Motor neuron (in vitro differentiated cells): ENCODE results near the gene MDGA2. TPM values are rescaled to one million over a fixed set of nuclear protein-coding genes. Genes with fewer than 3 reads are reported as not detected.

Source experiments
- ATAC-seq, 8 experiments: fragments of 200-7000 bp; cut with Tn5 transposase; replicated peaks in 6 of 8; 2 replicates each; pipeline ENCODE4 v1.8.0; 2021; ENCODE audit warnings: mild to moderate bottlenecking in 8 of 8, moderate library complexity in 8 of 8
- H3K27ac ChIP-seq, 2 donors: fragments of 250-450 bp; sonication (Bioruptor Pico); 2 replicates each; pipeline ENCODE4 v1.9.0; 2021; ENCODE audit warnings: antibody characterized with exemption in 2 of 2, mild to moderate bottlenecking in 2 of 2, moderate library complexity in 1 of 2
- H3K4me1 ChIP-seq, 2 donors: fragments of 250-450 bp; sonication (Bioruptor Pico); replicated peaks in 1 of 2; 2 replicates each; pipeline ENCODE4 v1.6.1; 2021; ENCODE audit warnings: antibody characterized with exemption in 2 of 2, mild to moderate bottlenecking in 2 of 2, moderate library complexity in 1 of 2
- H3K4me3 ChIP-seq, 5 donors: fragments of 250-450 bp; sonication (Bioruptor Pico); 2 replicates each; pipeline ENCODE4 v1.9.0; 2021; ENCODE audit warnings: antibody characterized with exemption in 5 of 5, mild to moderate bottlenecking in 5 of 5, moderate library complexity in 4 of 5
- WGBS, 10 experiments: fragments of 450-650 bp; shearing (Covaris generic); methylation state at CpG; one replicate each; pipeline ENCODE4 v1.0.0; 2022; 5-methylcytosine and 5-hydroxymethylcytosine counted together
- in situ Hi-C, 9 experiments: fragments of 400-800 bp; cut with MboI; loops; one replicate each; pipeline ENCODE4 v1.15.0; 2021; ENCODE audit warnings: low sequenced_read_pairs in 9 of 9, low pct_unique_long_range_greater_than_20kb in 2 of 9; ENCODE audit not compliant: unreplicated experiment in 9 of 9
- total RNA-seq, 8 experiments: library from RNA; unstranded; fragments of 300-600 nt; gene quantifications; 2 replicates each; pipeline versions ENCODE4 v1.2.3 to v1.2.4, GENCODE V29; 2022

MDGA2 gene
- total RNA-seq, 8 experiments from 2014 or later: 0.05 to 21.2 (median 8.4) TPM

DNA sequence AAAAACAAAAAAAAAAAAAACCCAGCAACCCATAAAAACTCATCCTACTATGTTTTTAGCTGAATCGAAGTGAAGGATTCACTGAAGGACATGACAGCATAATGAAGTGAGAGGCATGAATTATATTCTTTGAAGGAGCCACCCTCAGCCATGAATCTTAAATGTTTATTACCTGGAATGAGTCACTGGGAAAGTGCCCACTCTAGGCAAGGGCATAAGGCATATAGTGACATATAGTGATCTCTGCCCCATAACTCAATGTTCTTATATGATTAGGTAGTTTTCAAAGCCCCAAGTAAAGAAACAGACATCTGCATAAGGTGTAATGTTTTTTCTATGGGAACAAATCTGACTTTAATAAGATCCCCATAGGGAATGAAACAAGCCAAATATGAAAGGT is 79.9 kb downstream of the MDGA2 start:
- Histone ChIP-seq H3K27ac (no peak overlapping the region), H3K4me1 (no peaks in the 10 kb centered on the region), H3K4me3 (no peak overlapping the region)
- ATAC-seq: peak in 3 of 8 experiments; percentile 41 to 70 (median 50)
- 0 to 75% (median 33%) methylated on average over 1 of the region's 1 CpG; no CpG with 5 or more reads in 3 of the 10 experiments for WGBS, 10 experiments
- in situ Hi-C loops: no loop called here

GRCh38 chr14:47590767-47591495 is 84.5 kb downstream of the MDGA2 start:
- no peak for ATAC-seq
- Histone ChIP-seq H3K27ac (no peak overlapping the region), H3K4me1 (no peaks in the 10 kb centered on the region), H3K4me3 (no peak overlapping the region)
- WGBS, 10 experiments: 6 to 100% (median 50%) methylated on average over 2 of the region's 2 CpGs; no CpG with 5 or more reads in 3 of the 10 experiments
- in situ Hi-C loops: no loop called here

GRCh38 chr14:47585447-47585846 is 90.0 kb downstream of the MDGA2 start:
- in situ Hi-C loops: no loop called here
- Histone ChIP-seq H3K27ac (no peak overlapping the region), H3K4me3 (no peak overlapping the region), H3K4me1 (no peaks in the 10 kb centered on the region)
- WGBS, 10 experiments: 24 to 100% (median 80%) methylated on average over 2 to 7 of the region's 7 CpGs; no CpG with 5 or more reads in 1 of the 10 experiments
- no peak for ATAC-seq

DNA sequence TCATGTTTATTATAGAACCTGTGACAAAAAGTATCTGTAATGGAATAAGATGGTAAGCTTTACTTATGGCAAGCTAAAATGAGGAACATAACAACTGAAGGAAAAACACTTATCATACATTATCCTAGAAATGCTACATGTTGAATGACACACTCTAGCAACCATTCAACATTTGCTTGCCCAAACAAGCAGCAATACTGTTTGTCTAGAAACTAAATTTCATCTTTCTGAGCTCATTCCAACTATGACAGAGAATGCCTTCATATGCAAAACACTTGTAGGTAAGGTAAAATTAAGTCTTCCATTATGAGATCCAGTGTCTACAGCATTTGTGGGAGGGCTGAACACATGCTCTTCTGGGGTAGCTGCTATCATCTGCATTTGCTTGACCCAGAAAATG is 108.1 kb downstream of the MDGA2 start:
- Histone ChIP-seq H3K27ac (no peak overlapping the region), H3K4me1 (no peaks in the 10 kb centered on the region), H3K4me3 (no peak overlapping the region)
- in situ Hi-C loops: no loop called here
- no peak for ATAC-seq

DNA sequence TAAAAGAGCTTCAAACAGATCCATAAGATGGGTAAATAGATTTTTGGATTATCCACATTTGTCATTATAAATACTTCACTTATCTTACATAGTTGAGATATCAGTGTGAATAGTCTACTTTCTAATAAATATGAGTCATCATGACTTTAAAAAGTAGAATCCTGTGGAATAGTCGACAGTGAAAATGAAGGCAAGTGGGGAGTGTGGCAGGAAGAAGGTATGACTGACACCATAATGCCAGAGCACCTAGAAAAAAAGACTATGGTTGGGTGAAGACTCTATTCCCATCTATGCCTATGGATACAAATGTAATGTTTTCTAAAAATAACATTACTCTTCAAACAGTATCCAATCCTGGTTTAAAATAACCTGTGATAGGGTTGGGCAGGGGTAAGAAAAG is 117.5 kb downstream of the MDGA2 start:
- in situ Hi-C loops: no loop called here

DNA sequence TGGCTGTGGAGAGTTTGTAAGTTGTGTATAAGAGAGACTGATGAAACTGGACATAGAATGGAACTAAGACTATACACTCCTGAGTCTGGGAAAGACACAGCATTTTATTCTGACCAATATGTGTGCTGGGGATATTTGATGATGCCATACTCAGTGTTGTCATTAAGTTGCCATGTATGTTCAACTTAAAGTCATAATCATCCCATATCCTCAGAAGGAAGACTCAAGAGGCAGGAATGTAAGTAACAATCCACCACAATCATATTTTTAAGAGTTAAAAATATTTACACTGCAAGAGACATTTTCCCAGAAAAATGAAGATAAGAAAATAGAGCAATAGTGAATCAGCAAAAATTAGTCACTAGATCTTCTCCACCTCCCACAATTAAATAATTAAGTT is 120.1 kb downstream of the MDGA2 start:
- in situ Hi-C loops: no loop called here
- ATAC-seq: no peak
- Histone ChIP-seq H3K4me3 (no peak overlapping the region), H3K27ac (no peak overlapping the region), H3K4me1 (no peaks in the 10 kb centered on the region)

More for the DNA sequence above, 117.5 kb downstream of the MDGA2 start:
- Histone ChIP-seq H3K27ac (no peak overlapping the region), H3K4me3 (no peak overlapping the region), H3K4me1 (no peaks in the 10 kb centered on the region)
- no peak for ATAC-seq
- 0 to 100% (median 88%) methylated on average over 1 of the region's 1 CpG; no CpG with 5 or more reads in 1 of the 10 experiments for WGBS, 10 experiments

GRCh38 chr14:47549886-47550285 is 125.5 kb downstream of the MDGA2 start:
- in situ Hi-C loops: no loop called here
- peaks cover 0 to 4% of the 10 kb centered on the region in 2 donors for H3K4me1 ChIP-seq
- ATAC-seq: no peak
- no peak overlapping the region for H3K4me3 ChIP-seq
- H3K27ac ChIP-seq: no peak overlapping the region
- WGBS, 10 experiments: 0 to 89% (median 75%) methylated on average over 1 to 2 of the region's 2 CpGs; no CpG with 5 or more reads in 3 of the 10 experiments

DNA sequence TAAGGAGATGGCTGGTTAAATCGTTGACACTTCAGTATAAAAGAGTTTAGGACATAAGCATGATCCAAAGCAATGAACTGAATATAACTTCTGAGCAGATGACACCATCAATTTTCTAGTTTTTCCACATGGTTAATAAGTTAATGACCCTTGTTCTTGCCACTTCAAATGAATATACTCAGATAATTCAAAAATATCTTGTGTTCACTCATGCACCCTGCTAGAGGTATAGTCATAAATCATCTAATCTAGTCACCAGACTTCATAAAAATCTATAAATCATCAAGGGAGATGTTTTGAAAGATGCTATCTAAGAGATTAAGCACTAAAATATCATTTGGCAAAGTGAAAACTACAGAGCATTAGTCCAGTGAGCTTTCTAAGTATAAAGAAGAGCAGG is 131.9 kb downstream of the MDGA2 start:
- no peak overlapping the region for H3K27ac ChIP-seq
- H3K4me3 ChIP-seq: no peak overlapping the region
- ATAC-seq: peak in 3 of 8 experiments; percentile 58 to 61 (median 60)
- WGBS, 10 experiments: 0 to 100% (median 71%) methylated on average over 1 of the region's 1 CpG
- in situ Hi-C loops: no loop called here
- peaks cover 0 to 17% of the 10 kb centered on the region in 2 donors for H3K4me1 ChIP-seq

DNA sequence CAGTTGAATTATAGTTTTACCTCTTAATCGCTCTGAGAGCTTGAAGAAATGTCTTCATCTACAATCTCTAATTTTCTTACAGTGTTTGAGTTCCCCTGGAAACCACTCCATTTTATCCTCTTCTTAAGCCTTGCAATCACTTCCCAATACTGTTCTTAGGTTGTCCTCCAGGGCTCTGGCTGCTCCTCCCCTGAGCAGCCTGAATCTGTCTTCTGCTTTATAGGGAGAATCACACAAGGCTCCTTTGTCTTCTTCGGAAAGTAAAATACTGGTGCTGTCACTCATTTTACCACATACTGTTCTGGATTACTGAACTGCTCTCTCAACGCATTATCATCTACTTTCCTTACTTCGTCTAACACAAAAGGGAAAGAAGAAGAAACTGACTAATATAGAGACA is 133.7 kb downstream of the MDGA2 start:
- WGBS, 10 experiments: 0 to 78% (median 41%) methylated on average over 2 to 4 of the region's 4 CpGs; no CpG with 5 or more reads in 1 of the 10 experiments
- peaks cover 0 to 17% of the 10 kb centered on the region in 2 donors for H3K4me1 ChIP-seq
- no peak overlapping the region for H3K4me3 ChIP-seq
- in situ Hi-C loops: no loop called here
- ATAC-seq: peak in 5 of 8 experiments; percentile 40 to 48 (median 45)
- no peak overlapping the region for H3K27ac ChIP-seq

DNA sequence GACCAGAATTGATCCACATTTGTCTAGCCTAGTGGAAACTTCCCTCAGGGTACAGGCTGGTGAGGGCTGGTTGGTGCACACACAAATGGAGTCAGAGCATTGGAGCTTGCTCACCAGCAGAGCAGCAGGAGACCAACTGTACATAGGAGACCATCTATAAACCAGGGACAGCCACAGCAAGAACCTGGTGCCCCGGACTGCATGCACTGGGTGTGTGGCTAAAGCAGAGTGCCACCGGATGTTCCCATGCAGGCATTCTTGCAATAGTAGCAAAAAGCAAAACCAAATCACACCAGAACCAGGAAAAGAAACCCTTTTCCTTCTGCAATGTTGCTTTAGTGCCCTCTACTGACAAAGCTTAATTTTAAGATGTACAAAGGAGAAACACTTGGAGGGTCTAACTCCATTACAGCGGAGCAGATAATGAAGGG is 136.4 kb downstream of the MDGA2 start:
- Histone ChIP-seq H3K27ac (no peak overlapping the region), H3K4me3 (no peak overlapping the region), H3K4me1 (peaks cover 0 to 7% of the 10 kb centered on the region in 2 donors)
- WGBS, 10 experiments: 0 to 100% (median 43%) methylated on average over 1 to 3 of the region's 3 CpGs; no CpG with 5 or more reads in 4 of the 10 experiments
- in situ Hi-C loops: no loop called here
- peak in 4 of 8 experiments; percentile 15 to 59 (median 29) for ATAC-seq

GRCh38 chr14:47536341-47536740 is 139.1 kb downstream of the MDGA2 start:
- Histone ChIP-seq H3K4me3 (no peak overlapping the region), H3K4me1 (peaks cover 0 to 1% of the 10 kb centered on the region in 2 donors), H3K27ac (no peak overlapping the region)
- ATAC-seq: no peak
- in situ Hi-C loops: no loop called here
- WGBS, 10 experiments: 0 to 100% (median 56%) methylated on average over 1 to 2 of the region's 2 CpGs; no CpG with 5 or more reads in 2 of the 10 experiments

DNA sequence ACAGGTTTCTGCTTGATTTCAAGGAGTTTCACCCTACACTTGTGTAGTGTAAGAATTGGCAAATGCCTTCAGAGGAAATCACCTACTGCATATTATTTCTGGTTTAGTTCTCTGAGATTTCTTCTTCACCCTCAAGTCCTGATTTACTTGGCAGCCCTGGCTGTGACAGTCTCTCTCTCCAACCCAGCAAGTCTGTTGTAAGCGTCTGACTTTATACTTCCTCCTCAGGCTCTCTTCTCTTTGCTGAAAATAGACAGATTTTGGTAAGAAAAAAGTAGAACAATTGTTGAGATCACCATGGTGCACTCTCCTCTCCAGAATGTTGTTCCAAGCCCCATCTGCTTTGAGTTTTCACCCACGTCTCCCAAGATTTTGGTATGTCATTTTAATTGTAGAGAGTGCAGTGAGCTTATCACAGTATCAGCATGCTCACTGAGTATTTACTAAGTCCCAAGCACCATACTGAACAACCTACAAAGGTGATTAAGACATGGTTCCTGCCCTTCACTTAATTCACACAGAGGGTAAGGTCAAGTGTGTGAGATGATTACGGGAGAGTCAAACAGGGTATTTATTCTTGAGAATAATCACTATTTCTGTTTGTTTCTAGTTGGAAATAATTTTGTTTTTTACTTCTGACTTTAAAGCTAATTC is 148.7 kb downstream of the MDGA2 start:
- peak in 1 of 8 experiments; percentile 16 for ATAC-seq
- Histone ChIP-seq H3K4me3 (no peak overlapping the region), H3K4me1 (peaks cover 0 to 17% of the 10 kb centered on the region in 2 donors), H3K27ac (no peak overlapping the region)
- in situ Hi-C loops: no loop called here
- WGBS, 10 experiments: 0 to 100% (median 73%) methylated on average over 1 to 3 of the region's 3 CpGs; no CpG with 5 or more reads in 1 of the 10 experiments

GRCh38 chr14:47524524-47524923 is 150.9 kb downstream of the MDGA2 start:
- peak in 5 of 8 experiments; percentile 19 to 79 (median 23) for ATAC-seq
- no peak overlapping the region for H3K27ac ChIP-seq
- in situ Hi-C loops: no loop called here
- peaks cover 0 to 24% of the 10 kb centered on the region in 2 donors for H3K4me1 ChIP-seq
- WGBS, 10 experiments: 3 to 83% (median 57%) methylated on average over 1 to 4 of the region's 4 CpGs
- no peak overlapping the region for H3K4me3 ChIP-seq
